ES-I3 (cell line): ENCODE measurements around the gene PRKG1.

Source experiments
- H3K36me3 ChIP-seq: 2 replicates; pipeline ENCODE4 v1.6.1; 2013; ENCODE audit warnings: mild to moderate bottlenecking, low read length, control low read depth, moderate library complexity; ENCODE audit not compliant: insufficient read depth
- H3K4me1 ChIP-seq: 2 replicates; pipeline ENCODE4 v1.6.1; 2013; ENCODE audit warnings: mild to moderate bottlenecking, control low read depth, low read length; ENCODE audit not compliant: insufficient read depth
- H3K9ac ChIP-seq: 2 replicates; pipeline ENCODE4 v1.6.1; 2013; ENCODE audit warnings: low read depth, mild to moderate bottlenecking, low read length, moderate library complexity
- H3K9me3 ChIP-seq: 2 replicates; pipeline ENCODE4 v1.6.1; 2013; ENCODE audit warnings: mild to moderate bottlenecking, low read length, moderate library complexity; ENCODE audit not compliant: control insufficient read depth, insufficient read depth

PRKG1 gene

DNA sequence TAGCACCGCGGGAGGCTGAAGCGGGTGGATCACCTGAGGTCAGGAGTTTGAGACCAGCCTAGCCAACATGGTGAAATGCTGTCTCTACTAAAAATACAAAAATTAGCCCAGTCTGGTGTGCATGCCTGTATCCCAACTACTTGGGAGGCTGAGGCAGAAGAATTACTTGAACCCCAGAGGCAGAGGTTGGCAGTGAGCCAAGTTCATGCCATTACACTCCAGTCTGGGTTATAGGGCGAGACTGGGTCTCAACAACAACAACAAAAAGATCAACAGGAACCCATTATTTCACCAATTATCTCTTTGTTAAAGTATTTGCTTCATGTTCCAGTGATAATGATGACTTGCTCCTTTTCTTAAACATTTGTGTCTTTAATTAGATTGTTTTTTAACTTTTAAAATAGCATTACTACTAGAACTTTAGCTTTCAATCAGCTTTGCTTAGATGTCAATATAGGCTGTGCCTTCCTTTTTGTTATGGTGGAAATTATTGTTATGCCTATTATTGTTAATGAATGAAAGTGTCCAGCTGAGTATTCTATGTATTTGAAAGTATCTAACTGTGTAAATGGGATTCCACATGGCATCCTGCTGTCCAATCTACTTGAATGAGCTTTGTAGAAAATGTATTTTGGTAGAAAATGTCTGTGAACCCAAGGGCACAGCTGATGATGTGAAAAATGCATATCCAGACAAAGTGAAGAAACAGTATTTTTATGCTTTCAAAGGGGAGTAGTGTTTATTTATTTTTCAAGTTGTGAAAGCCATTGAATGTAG is 686.8 kb downstream of the PRKG1 start:
- Histone ChIP-seq H3K9ac (no peak overlapping the region), H3K36me3 (no peaks in the 10 kb centered on the region), H3K9me3 (peaks cover 3% of the 10 kb centered on the region), H3K4me1 (no peaks in the 10 kb centered on the region)

DNA sequence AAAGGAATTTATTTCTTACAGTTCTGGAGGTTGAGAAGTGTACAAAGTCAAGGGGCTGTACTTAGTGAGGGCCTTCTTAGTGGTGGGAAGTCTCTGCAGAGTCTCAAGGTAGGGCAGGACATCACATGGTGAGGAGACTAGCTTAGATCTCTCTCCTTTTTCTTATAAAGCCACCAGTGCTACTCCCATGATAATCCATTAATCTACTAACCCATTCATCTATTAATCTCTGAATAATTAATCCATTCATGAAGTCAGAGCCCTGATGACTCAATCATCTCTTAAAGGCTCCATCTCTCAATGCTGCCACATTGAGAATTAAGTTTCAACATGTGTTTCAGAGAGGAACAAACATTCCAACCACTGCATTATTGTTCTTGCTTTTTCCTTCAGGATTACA is 689.5 kb downstream of the PRKG1 start:
- Histone ChIP-seq H3K9me3 (peaks cover 3% of the 10 kb centered on the region), H3K36me3 (no peaks in the 10 kb centered on the region), H3K9ac (no peak overlapping the region), H3K4me1 (peaks cover 3% of the 10 kb centered on the region; the same call in 1 of the 2 replicates)

DNA sequence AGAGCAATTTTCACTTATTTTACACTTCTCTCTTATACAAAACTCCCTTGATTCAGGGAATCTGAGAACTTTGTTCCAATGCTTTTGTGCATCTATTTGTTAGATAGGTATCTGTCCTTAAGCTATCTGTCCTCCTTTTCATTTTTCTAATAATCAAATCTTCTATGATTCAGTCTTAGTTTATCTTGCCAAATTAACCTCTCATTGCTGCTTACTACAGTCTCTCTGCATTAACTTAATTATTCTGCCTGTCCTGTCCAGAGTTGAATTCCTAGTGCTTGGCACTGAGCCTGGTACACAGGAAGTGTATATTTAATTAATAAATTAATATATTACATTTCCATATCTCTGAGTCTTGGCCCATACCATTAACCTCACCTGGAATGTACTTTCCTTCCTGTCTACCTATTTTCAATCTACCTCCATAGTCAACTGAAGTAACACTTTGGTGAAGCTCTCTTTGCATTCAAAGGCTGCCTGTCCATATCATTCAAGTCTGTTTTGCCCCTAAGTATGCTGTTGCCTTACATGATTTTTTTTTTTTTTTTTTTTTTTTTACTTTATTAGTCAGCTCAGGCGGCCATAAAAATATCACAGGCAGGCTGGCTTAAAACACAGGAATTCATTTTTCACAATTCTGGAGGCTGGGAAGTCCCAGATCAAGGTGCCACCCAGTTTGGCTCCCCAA is 691.1 kb downstream of the PRKG1 start:
- H3K9me3 ChIP-seq = peaks cover 3% of the 10 kb centered on the region
- H3K4me1 ChIP-seq = peaks cover 3% of the 10 kb centered on the region; the same call in 1 of the 2 replicates
- H3K36me3 ChIP-seq = no peaks in the 10 kb centered on the region

DNA sequence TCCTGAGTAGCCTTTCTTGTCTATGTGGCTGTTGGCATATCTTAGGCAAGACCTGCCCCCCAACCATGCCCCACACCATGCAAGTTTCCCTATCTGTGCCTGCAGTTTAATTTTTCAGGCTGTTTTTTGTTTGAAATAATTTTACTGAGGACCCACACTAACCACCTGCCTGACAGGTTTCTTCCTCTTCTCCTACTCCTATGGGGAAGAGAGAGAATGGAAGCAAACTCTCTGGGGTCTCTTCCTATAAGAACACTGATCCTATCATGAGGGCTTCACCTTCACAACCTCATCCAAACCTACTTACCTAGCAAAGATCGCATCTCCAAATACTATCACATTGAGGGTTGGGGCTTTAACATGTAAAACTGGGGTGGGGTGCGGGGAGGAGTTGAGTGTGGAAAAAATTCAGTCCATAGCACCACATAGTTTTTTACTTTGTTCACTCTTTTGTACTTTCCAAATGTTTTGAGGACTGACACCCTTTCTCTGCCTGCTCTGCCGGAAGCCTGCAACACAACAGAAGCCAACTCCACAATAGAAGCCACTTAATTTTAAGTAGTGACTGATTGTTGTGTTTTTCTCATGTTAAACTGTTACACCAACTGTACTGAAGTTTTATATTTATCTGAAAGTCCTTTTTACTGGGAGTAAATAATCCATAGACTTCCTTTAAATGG is 692.3 kb downstream of the PRKG1 start:
- no peak overlapping the region for H3K9ac ChIP-seq
- no peaks in the 10 kb centered on the region for H3K36me3 ChIP-seq
- peaks cover 3% of the 10 kb centered on the region for H3K9me3 ChIP-seq
- peaks cover 3% of the 10 kb centered on the region; the same call in 1 of the 2 replicates for H3K4me1 ChIP-seq

More for the DNA sequence above, 691.1 kb downstream of the PRKG1 start:
- H3K9ac ChIP-seq = no peak overlapping the region

DNA sequence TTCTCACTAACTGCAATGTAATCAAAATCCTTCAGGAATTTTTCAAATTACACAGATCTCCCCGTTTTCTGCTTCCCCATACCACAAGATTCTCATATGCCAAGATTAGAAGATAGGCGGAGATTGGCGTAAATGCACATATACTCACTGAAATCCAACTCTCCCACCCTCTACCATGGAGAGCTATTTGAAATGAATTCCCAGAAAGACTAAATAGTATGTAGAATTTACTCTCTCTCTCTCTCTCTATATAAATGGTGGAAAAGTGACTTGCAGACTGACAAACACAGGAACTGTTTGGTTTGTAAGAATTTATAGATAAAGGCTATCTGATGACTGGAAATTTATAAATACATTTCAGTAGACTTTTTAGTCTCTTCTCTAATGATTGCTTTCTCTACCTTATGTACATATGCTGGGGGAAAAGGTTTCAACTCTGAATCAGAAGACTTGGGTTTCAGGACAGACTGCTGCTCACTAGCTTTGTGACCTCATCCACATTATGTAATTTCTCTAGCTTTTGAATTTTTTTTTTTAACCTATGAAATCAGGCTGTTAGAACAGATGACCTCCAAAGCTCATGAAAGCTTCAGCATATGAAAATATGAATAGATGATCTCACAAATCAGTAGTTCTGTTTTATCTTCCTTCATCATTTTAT is 692.9 kb downstream of the PRKG1 start:
- Histone ChIP-seq H3K36me3 (no peaks in the 10 kb centered on the region), H3K9me3 (peaks cover 3% of the 10 kb centered on the region)

DNA sequence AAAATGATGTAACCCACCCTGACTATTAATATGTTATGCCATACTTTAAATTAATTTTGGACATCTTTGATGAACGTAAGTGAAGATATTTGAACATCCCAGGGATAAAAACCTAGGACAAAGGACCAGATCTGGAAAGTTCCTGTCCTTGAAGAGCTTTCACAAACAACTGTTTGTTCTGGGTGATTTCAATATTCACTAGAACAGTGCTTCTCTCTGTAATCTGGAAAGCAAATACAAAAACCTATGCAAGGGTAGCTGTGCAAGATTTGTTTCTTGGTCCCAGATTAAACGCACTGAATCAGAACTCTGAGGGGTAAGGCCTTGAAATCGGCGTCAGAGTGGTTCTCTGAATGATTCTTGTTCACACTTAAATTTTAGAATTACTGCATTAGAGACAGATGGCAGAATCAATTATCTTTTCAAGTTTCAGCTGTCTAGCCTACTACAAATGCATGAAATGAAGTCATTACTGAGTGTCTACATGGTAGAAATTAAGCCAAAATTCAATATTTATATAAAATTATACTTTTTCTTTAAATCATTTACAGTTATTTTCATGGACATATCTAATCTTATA is 694.7 kb downstream of the PRKG1 start:
- Histone ChIP-seq H3K4me1 (peaks cover 3% of the 10 kb centered on the region; the same call in 1 of the 2 replicates), H3K9ac (no peak overlapping the region), H3K36me3 (no peaks in the 10 kb centered on the region), H3K9me3 (peaks cover 3% of the 10 kb centered on the region)

More for the DNA sequence above, 692.9 kb downstream of the PRKG1 start:
- Histone ChIP-seq H3K4me1 (peaks cover 3% of the 10 kb centered on the region; the same call in 1 of the 2 replicates), H3K9ac (no peak overlapping the region)

DNA sequence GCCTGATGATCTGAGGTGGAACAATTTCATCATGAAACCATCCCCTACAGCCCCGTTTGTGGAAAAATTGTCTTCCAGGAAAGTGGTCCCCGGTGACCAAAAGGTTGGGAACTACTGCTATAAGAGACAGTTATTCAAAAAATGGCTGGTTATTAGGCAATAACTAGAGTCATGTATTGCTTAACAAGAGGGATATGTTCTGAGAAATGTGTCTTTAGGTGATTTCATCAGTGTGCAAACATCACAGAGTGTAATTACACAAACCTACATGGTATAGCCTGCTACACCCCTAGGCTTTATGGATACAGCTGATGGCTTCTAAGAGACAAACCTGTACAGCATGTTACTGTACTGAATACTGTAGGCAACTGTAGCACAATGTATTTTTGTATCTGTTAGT is 696.4 kb downstream of the PRKG1 start:
- Histone ChIP-seq H3K9ac (no peak overlapping the region), H3K36me3 (no peaks in the 10 kb centered on the region), H3K9me3 (peaks cover 3% of the 10 kb centered on the region), H3K4me1 (peaks cover 3% of the 10 kb centered on the region; the same call in 1 of the 2 replicates)

DNA sequence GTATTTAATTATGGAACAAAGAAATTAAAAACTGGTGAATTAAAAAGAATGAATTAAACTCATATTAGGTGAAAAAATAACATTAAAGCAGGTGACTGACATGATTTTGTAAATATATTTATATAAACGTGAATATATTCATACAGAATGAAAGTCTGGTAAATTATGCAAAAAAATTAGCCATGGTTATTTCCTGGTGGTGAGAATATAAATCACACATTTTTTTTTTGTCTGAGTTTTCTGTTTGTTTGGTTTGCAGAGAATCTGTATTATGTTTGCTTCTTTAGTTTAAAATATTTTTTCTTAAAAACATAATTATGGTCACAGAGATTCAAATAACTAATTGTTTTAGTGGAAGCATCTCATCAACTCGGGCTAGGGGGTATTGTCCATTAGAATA is 698.1 kb downstream of the PRKG1 start:
- no peaks in the 10 kb centered on the region; the same call in 1 of the 2 replicates for H3K4me1 ChIP-seq
- H3K9ac ChIP-seq = no peak overlapping the region
- no peaks in the 10 kb centered on the region for H3K36me3 ChIP-seq
- H3K9me3 ChIP-seq = no peaks in the 10 kb centered on the region

DNA sequence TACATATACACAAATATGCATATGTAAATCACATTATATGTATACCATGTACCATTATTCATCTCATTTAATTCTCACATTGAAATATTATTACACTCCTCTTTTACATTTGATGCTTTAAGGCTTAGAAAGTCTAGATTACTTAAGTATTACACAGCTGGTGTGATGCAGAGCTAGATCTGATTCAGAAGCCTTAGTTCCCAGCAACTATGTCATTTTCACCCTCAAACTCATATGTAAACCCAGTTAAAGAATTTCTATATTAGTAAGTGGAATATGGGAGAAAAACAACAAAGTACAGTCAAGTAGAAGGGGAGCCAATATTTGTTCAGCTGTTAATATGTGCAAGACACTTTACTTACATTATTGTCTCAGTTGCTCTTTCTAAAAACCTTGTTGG is 699.4 kb downstream of the PRKG1 start:
- no peaks in the 10 kb centered on the region for H3K9me3 ChIP-seq
- no peak overlapping the region for H3K9ac ChIP-seq

DNA sequence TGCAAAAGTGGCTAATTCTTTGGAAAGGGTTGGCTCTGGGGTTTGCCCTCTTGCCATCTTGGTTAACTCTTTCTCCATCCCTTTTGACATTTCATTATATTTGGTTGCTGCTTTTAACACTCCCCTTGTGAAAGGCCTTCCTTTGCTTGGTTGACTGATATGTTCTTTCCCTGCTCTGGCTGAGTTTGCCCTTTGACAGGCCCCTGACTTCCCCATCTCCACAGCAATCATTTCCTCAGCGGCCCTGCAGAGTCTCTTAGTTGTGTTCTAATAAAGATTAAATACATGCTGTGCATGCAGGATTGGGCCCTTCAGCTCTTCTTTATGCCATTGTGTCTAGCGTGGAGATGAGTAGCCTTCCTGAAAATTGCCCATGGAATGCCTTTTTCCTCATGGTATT is 709.7 kb downstream of the PRKG1 start:
- Histone ChIP-seq H3K9me3 (no peaks in the 10 kb centered on the region), H3K4me1 (no peaks in the 10 kb centered on the region), H3K36me3 (no peaks in the 10 kb centered on the region)

More for the DNA sequence above, 699.4 kb downstream of the PRKG1 start:
- Histone ChIP-seq H3K36me3 (no peaks in the 10 kb centered on the region), H3K4me1 (no peaks in the 10 kb centered on the region; the same call in 1 of the 2 replicates)

DNA sequence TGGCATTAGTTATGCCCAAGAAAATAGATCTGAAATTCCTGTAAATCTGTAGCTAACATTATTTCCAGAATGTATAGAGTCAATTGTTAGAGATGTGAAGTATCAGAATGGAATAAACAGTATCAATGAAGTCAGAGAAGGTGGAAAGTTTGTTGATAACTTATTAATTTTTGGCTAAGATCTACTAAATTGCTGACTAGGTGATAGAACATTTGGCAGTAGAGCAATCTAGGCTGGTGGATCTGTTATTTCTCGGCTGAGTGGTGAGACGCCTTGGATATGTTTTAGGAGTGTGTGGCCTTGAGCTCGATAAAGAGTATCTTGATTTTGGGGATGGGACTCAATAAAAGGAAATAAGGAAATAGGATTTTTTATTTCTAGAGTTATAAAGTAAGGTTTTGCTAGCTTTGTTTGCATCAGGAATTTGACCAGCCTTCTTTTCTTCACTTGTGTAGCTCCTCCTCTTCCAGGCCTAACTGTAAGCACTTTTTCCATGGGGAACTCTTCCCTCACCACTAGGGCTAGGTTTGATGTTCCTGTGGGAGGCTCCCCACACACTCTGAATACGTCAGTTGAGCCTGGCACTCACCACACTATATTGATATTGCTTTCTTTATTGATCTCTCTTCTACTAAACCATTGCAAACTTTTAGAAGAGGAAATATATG is 711.9 kb downstream of the PRKG1 start:
- Histone ChIP-seq H3K4me1 (no peaks in the 10 kb centered on the region), H3K9me3 (no peaks in the 10 kb centered on the region), H3K9ac (no peak overlapping the region), H3K36me3 (no peaks in the 10 kb centered on the region)

More for the DNA sequence above, 709.7 kb downstream of the PRKG1 start:
- H3K9ac ChIP-seq = no peak overlapping the region

DNA sequence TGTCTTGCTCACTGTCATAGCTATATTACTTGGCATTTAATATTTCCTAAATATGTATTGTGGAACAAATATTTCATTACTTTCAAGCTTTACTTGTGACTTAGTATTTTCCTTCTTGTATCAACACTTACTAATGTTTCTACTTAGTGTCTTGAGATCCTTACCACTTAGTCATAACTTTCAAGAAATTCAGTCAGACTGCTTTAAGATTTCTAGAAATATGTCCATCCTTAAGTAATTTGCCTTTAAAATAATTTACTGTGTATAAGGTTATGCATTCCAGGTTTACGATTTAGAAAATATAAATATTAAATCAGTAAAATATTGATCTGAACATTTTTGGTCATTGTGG is 712.4 kb downstream of the PRKG1 start:
- H3K36me3 ChIP-seq = no peaks in the 10 kb centered on the region
- no peaks in the 10 kb centered on the region for H3K4me1 ChIP-seq
- no peaks in the 10 kb centered on the region for H3K9me3 ChIP-seq
- no peak overlapping the region for H3K9ac ChIP-seq

DNA sequence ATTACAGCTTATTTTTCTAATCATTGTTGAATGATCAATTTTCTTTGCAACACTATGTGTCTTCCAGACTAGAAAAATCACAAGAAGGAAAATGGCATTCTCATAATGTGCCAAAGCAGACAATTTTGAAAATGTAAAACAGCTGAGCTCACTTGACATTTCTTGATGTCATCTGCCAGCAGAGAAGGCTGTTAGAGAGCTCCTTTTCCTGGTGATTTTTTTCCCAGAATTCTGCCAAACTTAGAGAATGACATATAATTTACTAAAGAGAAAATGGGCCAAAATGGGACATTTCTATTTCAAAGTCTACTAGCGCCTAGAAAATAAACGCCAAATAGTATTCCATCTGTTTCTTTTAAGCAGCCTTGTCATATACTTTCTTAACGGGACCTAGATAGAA is 714.0 kb downstream of the PRKG1 start:
- Histone ChIP-seq H3K36me3 (no peaks in the 10 kb centered on the region), H3K4me1 (no peaks in the 10 kb centered on the region), H3K9me3 (no peaks in the 10 kb centered on the region), H3K9ac (no peak overlapping the region)
